CD14-positive monocyte (primary cell): ENCODE results near the gene LBR. TPM values are rescaled to one million over a fixed set of nuclear protein-coding genes. Genes with fewer than 3 reads are reported as not detected.
A peak's percentile ranks its signal among the peaks of the same experiment; 100 is the strongest.

ENCODE experiments used
- DNase-seq, 3 donors: peaks; one replicate each; pipeline ENCODE4 v3.0.0-alpha.2; 2011 to 2022
- H2AFZ ChIP-seq: 2 replicates; pipeline ENCODE4 v1.6.0; 2012; ENCODE audit warnings: mild to moderate bottlenecking, low read depth, low read length, inconsistent platforms; ENCODE audit not compliant: insufficient read depth, poor library complexity, severe bottlenecking
- H3K27ac ChIP-seq, 2 donors: 1 replicate in 1 of 2; 2 replicates in 1 of 2; pipeline ENCODE4 v1.5.1; 2012 to 2013; ENCODE audit warnings: low read length in 2 of 2, control low read depth in 1 of 2, inconsistent platforms in 1 of 2, low read depth in 1 of 2, mild to moderate bottlenecking in 1 of 2
- H3K27me3 ChIP-seq, 2 donors: one replicate each; pipeline versions ENCODE4 v1.6.0 to v1.6.1; 2011 to 2013; ENCODE audit warnings: low read length in 2 of 2; ENCODE audit not compliant: control insufficient read depth in 2 of 2, insufficient read depth in 2 of 2
- H3K36me3 ChIP-seq, 2 donors: replicated peaks in 1 of 2; 1 replicate in 1 of 2; 2 replicates in 1 of 2; pipeline versions ENCODE4 v1.5.1 to v1.6.1; 2012 to 2013; ENCODE audit warnings: low read length in 2 of 2, control low read depth in 1 of 2, inconsistent platforms in 1 of 2, mild to moderate bottlenecking in 1 of 2; ENCODE audit not compliant: insufficient read depth in 2 of 2, control insufficient read depth in 1 of 2
- H3K4me1 ChIP-seq, 2 donors: 1 replicate in 1 of 2; 2 replicates in 1 of 2; pipeline versions ENCODE4 v1.5.1 to v1.6.1; 2012 to 2013; ENCODE audit warnings: low read length in 2 of 2, control low read depth in 1 of 2, inconsistent platforms in 1 of 2, mild to moderate bottlenecking in 1 of 2, moderate library complexity in 1 of 2; ENCODE audit not compliant: insufficient read depth in 2 of 2, control insufficient read depth in 1 of 2
- H3K4me2 ChIP-seq: replicated peaks from 2 replicates; pipeline ENCODE3; 2012; ENCODE audit warnings: low read length, moderate library complexity, mild to moderate bottlenecking; ENCODE audit not compliant: poor library complexity, severe bottlenecking; ENCODE audit errors: extremely low read depth
- H3K4me3 ChIP-seq, 3 experiments: fragments of 200-600 bp in 1 of 3; sonication (generic) in 1 of 3; replicated peaks in 1 of 3; 1 replicate in 2 of 3; 2 replicates in 1 of 3; pipeline ENCODE4 v1.5.1; 2011 to 2013; ENCODE audit warnings: low read length in 3 of 3, mild to moderate bottlenecking in 3 of 3, control low read depth in 2 of 3, low read depth in 2 of 3, inconsistent platforms in 1 of 3, moderate library complexity in 1 of 3
- H3K79me2 ChIP-seq: 2 replicates; pipeline ENCODE4 v1.6.0; 2012; ENCODE audit warnings: mild to moderate bottlenecking, control low read depth, inconsistent platforms, low read length, moderate library complexity; ENCODE audit not compliant: insufficient read depth
- H3K9ac ChIP-seq: 2 replicates; pipeline ENCODE4 v1.6.0; 2017; ENCODE audit warnings: low read length, mild to moderate bottlenecking; ENCODE audit not compliant: insufficient read depth, poor library complexity, severe bottlenecking
- H3K9me3 ChIP-seq, 2 donors: replicated peaks in 1 of 2; 1 replicate in 1 of 2; 2 replicates in 1 of 2; pipeline versions ENCODE4 v1.5.1 to v1.6.1; 2012 to 2013; ENCODE audit warnings: low read length in 2 of 2, control low read depth in 1 of 2; ENCODE audit not compliant: control insufficient read depth in 1 of 2, insufficient read depth in 1 of 2
- H4K20me1 ChIP-seq: 2 replicates; pipeline ENCODE4 v1.6.0; 2012; ENCODE audit warnings: mild to moderate bottlenecking, low read length, control low read depth, moderate library complexity; ENCODE audit not compliant: insufficient read depth
- H3K27ac Mint-ChIP-seq, 7 donors: one replicate each; pipeline ENCODE4 v1.8.0; 2020; ENCODE audit warnings: mild to moderate bottlenecking in 7 of 7, mixed read lengths in 7 of 7, moderate library complexity in 6 of 7, inconsistent platforms in 2 of 7
- H3K27me3 Mint-ChIP-seq, 3 donors: one replicate each; pipeline ENCODE4 v1.8.0; 2021 to 2022; ENCODE audit warnings: low read depth in 3 of 3, mild to moderate bottlenecking in 3 of 3, mixed read lengths in 3 of 3, moderate library complexity in 3 of 3, inconsistent platforms in 1 of 3
- H3K36me3 Mint-ChIP-seq, 2 donors: one replicate each; pipeline ENCODE4 v1.8.0; 2020; ENCODE audit warnings: mixed read lengths in 2 of 2, inconsistent platforms in 1 of 2, mild to moderate bottlenecking in 1 of 2
- H3K4me1 Mint-ChIP-seq: one replicate; pipeline ENCODE4 v1.8.0; 2020; ENCODE audit warnings: mild to moderate bottlenecking, mixed read lengths
- H3K4me3 Mint-ChIP-seq, 2 donors: one replicate each; pipeline ENCODE4 v1.8.0; 2020; ENCODE audit warnings: mild to moderate bottlenecking in 2 of 2, mixed read lengths in 2 of 2, moderate library complexity in 1 of 2
- H3K9me3 Mint-ChIP-seq, 7 donors: one replicate each; pipeline ENCODE4 v1.8.0; 2020 to 2022; ENCODE audit warnings: mixed read lengths in 7 of 7, mild to moderate bottlenecking in 6 of 7, moderate library complexity in 6 of 7, inconsistent platforms in 2 of 7
- CTCF ChIP-seq: fragments of 200-600 bp; IDR thresholded peaks from one replicate; pipeline ENCODE4 v1.8.0; 2022; ENCODE audit warnings: antibody characterized with exemption, mild to moderate bottlenecking
- WGBS: methylation state at CpG from one replicate; pipeline ENCODE4 v1.1.5; 2013; ENCODE audit warnings: missing lambda C conversion rate; ENCODE audit not compliant: insufficient coverage; 5-methylcytosine and 5-hydroxymethylcytosine counted together
- intact Hi-C, 2 donors: fragments of 100-400 bp; cut with micrococcal nuclease; formaldehyde crosslinking; loops; one replicate each; pipeline versions ENCODE4 v1.15.0 to v1.15.1; 2023
- polyA plus RNA-seq, 3 donors: library from polyadenylated mRNA; depleted of rRNA in 1 of 3; unstranded in 2 of 3; stranded (reverse) in 1 of 3; fragments of 300-500 nt in 2 of 3; fragments of >200 nt in 1 of 3; fragmentation: Illumina TruSeq in 2 of 3; gene quantifications; 1 replicate in 2 of 3; 2 replicates in 1 of 3; pipeline ENCODE4 v1.2.3, GENCODE V29; 2012 to 2021

LBR gene
- polyA plus RNA-seq, 3 donors: 31.8 to 125 (median 100) TPM

- no peaks in the 10 kb centered on the region for H4K20me1 ChIP-seq
- no peak overlapping the region for H2AFZ ChIP-seq
- no peaks in the 10 kb centered on the region for H3K36me3 Mint-ChIP-seq
- H3K36me3 ChIP-seq: no peaks in the 10 kb centered on the region
- H3K79me2 ChIP-seq: no peaks in the 10 kb centered on the region
- no peak for TF ChIP-seq CTCF
- DNase-seq: no peak
- peaks cover 0 to 9% (median 6%) of the 10 kb centered on the region in 7 donors for H3K9me3 Mint-ChIP-seq
- H3K27me3 Mint-ChIP-seq: peaks cover 1 to 2% (median 2%) of the 10 kb centered on the region in 3 donors
- H3K9ac ChIP-seq: no peak overlapping the region
- peaks cover 0 to 6% of the 10 kb centered on the region in 2 donors for H3K4me1 ChIP-seq
- H3K4me3 Mint-ChIP-seq: no peak overlapping the region
- no peak overlapping the region for H3K4me2 ChIP-seq
- intact Hi-C loops: no loop called here
- H3K27me3 ChIP-seq: no peaks in the 10 kb centered on the region
- H3K27ac ChIP-seq: no peak overlapping the region
- H3K9me3 ChIP-seq: no peaks in the 10 kb centered on the region
- H3K4me1 Mint-ChIP-seq: peaks cover 12% of the 10 kb centered on the region
- WGBS: no CpG with 5 or more reads among the region's 1 CpG
- H3K4me3 ChIP-seq: no peak overlapping the region
- peak overlapping the region in 1 of 7 donors; percentile 27 for H3K27ac Mint-ChIP-seq
These were observed 7.6 kb upstream of the LBR start for GRCh38 chr1:225435487-225435886.

GRCh38 chr1:225435076-225435475 is 7.2 kb upstream of the LBR start:
- TF ChIP-seq CTCF: no peak
- H3K4me1 Mint-ChIP-seq: peaks cover 16% of the 10 kb centered on the region
- no peak overlapping the region for H3K4me2 ChIP-seq
- no peaks in the 10 kb centered on the region for H3K27me3 ChIP-seq
- H3K27ac ChIP-seq: no peak overlapping the region
- intact Hi-C loops: no loop called here
- H3K4me1 ChIP-seq: peaks cover 0 to 6% of the 10 kb centered on the region in 2 donors
- H3K27ac Mint-ChIP-seq: no peak overlapping the region
- H3K79me2 ChIP-seq: no peaks in the 10 kb centered on the region
- H3K9me3 Mint-ChIP-seq: peaks cover 0 to 9% (median 6%) of the 10 kb centered on the region in 7 donors
- no peaks in the 10 kb centered on the region for H3K9me3 ChIP-seq
- no peak overlapping the region for H3K4me3 Mint-ChIP-seq
- no peaks in the 10 kb centered on the region for H3K36me3 Mint-ChIP-seq
- H3K36me3 ChIP-seq: no peaks in the 10 kb centered on the region
- no peak overlapping the region for H3K9ac ChIP-seq
- no peak overlapping the region for H2AFZ ChIP-seq
- no peak for DNase-seq
- peaks cover 1 to 2% (median 2%) of the 10 kb centered on the region in 3 donors for H3K27me3 Mint-ChIP-seq
- H4K20me1 ChIP-seq: no peaks in the 10 kb centered on the region
- WGBS: no CpG with 5 or more reads among the region's 6 CpGs
- no peak overlapping the region for H3K4me3 ChIP-seq
